ENCODE results near the gene HS6ST1. TPM values are rescaled to one million over a fixed set of nuclear protein-coding genes. Genes with fewer than 3 reads are reported as not detected.
A peak's percentile ranks its signal among the peaks of the same experiment; 100 is the strongest.

Gene HS6ST1
- total and polyA plus RNA-seq, 12 donors = 20.5 to 262 (median 97.1) TPM

- intact Hi-C loops (cut with DNase I) = loop anchor here (5.0 to 10.0 kb wide), 3 partner anchors 54 to 418 kb away; no protein-coding TSS in a partner anchor
- Histone ChIP-seq H3K4me1 (replicated peaks in 1 of 2) (peaks cover 41 to 63% of the 10 kb centered on the region in 2 donors), H3K27ac (peak overlapping the region in 3 of 5 donors; percentile 42 to 75 (median 54)), H3K4me3 (peak overlapping the region; percentile 49 to 91 (median 72)), H3K9me3 (replicated peaks in 1 of 3) (no peaks in the 10 kb centered on the region), H3K36me3 (replicated peaks in 1 of 2) (no peaks in the 10 kb centered on the region), H3K27me3 (no peaks in the 10 kb centered on the region)
- 11 to 24% (median 17%) methylated on average over 4 to 5 of the region's 5 CpGs for WGBS, 4 donors
- TF ChIP-seq POLR2A (IDR thresholded peaks at IDR 0.05) (peak in 1 of 2 donors; percentile 9), CTCF (IDR thresholded peaks at IDR 0.05) (no peak)
- peak in 3 of 7 donors; percentile 14 to 53 (median 27) for DNase-seq
Measured at GRCh38 chr2:128316777-128317180, 1.9 kb downstream of the HS6ST1 start.

- TF ChIP-seq CTCF (IDR thresholded peaks at IDR 0.05) = no peak
- TF ChIP-seq POLR2A (IDR thresholded peaks at IDR 0.05) = peak in 1 of 2 donors; percentile 31
- Histone ChIP-seq H3K9me3 (replicated peaks in 1 of 3) (no peaks in the 10 kb centered on the region), H3K4me1 (replicated peaks in 1 of 2) (peaks cover 39 to 65% of the 10 kb centered on the region in 2 donors), H3K27me3 (no peaks in the 10 kb centered on the region), H3K36me3 (replicated peaks in 1 of 2) (no peaks in the 10 kb centered on the region), H3K4me3 (peak overlapping the region in 2 of 4 donors; percentile 83 to 91), H3K27ac (peak overlapping the region in 2 of 5 donors; percentile 42 to 75)
- 21 to 64% (median 61%) methylated on average over 5 to 20 of the region's 20 CpGs for WGBS, 4 donors
- peak in 5 of 7 donors; percentile 21 to 68 (median 38) for DNase-seq
- intact Hi-C loops (cut with DNase I) = loop anchor here (5.0 to 10.0 kb wide), 3 partner anchors 54 to 419 kb away; no protein-coding TSS in a partner anchor
Measured at GRCh38 chr2:128315829-128316776, 2.6 kb downstream of the HS6ST1 start.

- DNase-seq = peak in 2 of 7 donors; percentile 13 to 51
Measured at GRCh38 chr2:128315122-128315828, 3.4 kb downstream of the HS6ST1 start.

More at GRCh38 chr2:128315122-128315828, 3.4 kb downstream of the HS6ST1 start:
- H3K4me1 ChIP-seq (replicated peaks in 1 of 2) = peaks cover 47 to 73% of the 10 kb centered on the region in 2 donors
- peak overlapping the region in 2 of 5 donors; percentile 41 to 75 for H3K27ac ChIP-seq
- H3K9me3 ChIP-seq (replicated peaks in 1 of 3) = no peaks in the 10 kb centered on the region
- H3K4me3 ChIP-seq = peak overlapping the region in 1 of 4 donors; percentile 83
- H3K36me3 ChIP-seq (replicated peaks in 1 of 2) = no peaks in the 10 kb centered on the region
- no peaks in the 10 kb centered on the region for H3K27me3 ChIP-seq
- 40 to 80% (median 72%) methylated on average over 6 to 12 of the region's 12 CpGs for WGBS, 4 donors
- TF ChIP-seq POLR2A (IDR thresholded peaks at IDR 0.05) (no peak), CTCF (IDR thresholded peaks at IDR 0.05) (no peak)
- intact Hi-C loops (cut with DNase I) = loop anchor here (5.0 to 10.0 kb wide), 3 partner anchors 53 to 420 kb away; no protein-coding TSS in a partner anchor

Data from adrenal gland (tissue), 12 donors.